Breast epithelium (tissue), 4 donors: ENCODE results near the gene RPA1. TPM values are rescaled to one million over a fixed set of nuclear protein-coding genes. Genes with fewer than 3 reads are reported as not detected.

Experiments
- DNase-seq, 2 donors: peaks; one replicate each; pipeline ENCODE4 v3.0.0-alpha.2; 2019; ENCODE audit warnings: low spot score in 2 of 2
- H3K27ac ChIP-seq, 2 donors: fragments of 200-600 bp; sonication (generic) in 1 of 2; one replicate each; pipeline ENCODE4 v1.5.1; 2016 to 2019; ENCODE audit warnings: mild to moderate bottlenecking in 1 of 2
- H3K27me3 ChIP-seq, 2 donors: fragments of 200-600 bp; sonication (generic) in 1 of 2; one replicate each; pipeline versions ENCODE4 v1.5.1 to v1.6.0; 2017 to 2019; ENCODE audit warnings: control low read depth in 1 of 2, mild to moderate bottlenecking in 1 of 2
- H3K36me3 ChIP-seq: fragments of 200-600 bp; one replicate; pipeline ENCODE4 v1.5.1; 2019
- H3K4me1 ChIP-seq, 2 donors: fragments of 200-600 bp; sonication (generic); one replicate each; pipeline ENCODE4 v1.5.1; 2016 to 2019; ENCODE audit warnings: control low read depth in 1 of 2
- H3K4me3 ChIP-seq, 3 donors: fragments of 200-600 bp; sonication (generic); 1 replicate in 2 of 3; 2 replicates in 1 of 3; pipeline ENCODE4 v1.5.1; 2016 to 2019; ENCODE audit warnings: mild to moderate bottlenecking in 3 of 3, moderate library complexity in 2 of 3
- H3K9me3 ChIP-seq, 2 donors: fragments of 200-600 bp; sonication (generic) in 1 of 2; one replicate each; pipeline ENCODE4 v1.5.1; 2016 to 2019; ENCODE audit warnings: control low read depth in 1 of 2
- CTCF ChIP-seq, 3 donors: fragments of 450-650 bp; IDR thresholded peaks; one replicate each; pipeline ENCODE4 v1.5.1; 2016 to 2017; ENCODE audit warnings: antibody characterized with exemption in 3 of 3, mild to moderate bottlenecking in 3 of 3, moderate library complexity in 3 of 3
- POLR2A ChIP-seq: fragments of 450-650 bp; IDR thresholded peaks from one replicate; pipeline ENCODE4 v1.6.1; 2016; ENCODE audit warnings: antibody characterized with exemption, mild to moderate bottlenecking, moderate library complexity
- POLR2AphosphoS5 ChIP-seq, 3 donors: sonication (generic); formaldehyde crosslinking; IDR thresholded peaks; one replicate each; pipeline ENCODE4 v1.6.1; 2017; ENCODE audit warnings: antibody characterized with exemption in 3 of 3
- intact Hi-C: fragments of 100-400 bp; cut with DNase I; formaldehyde crosslinking; loops from one replicate; pipeline ENCODE4 v1.15.1; 2023; ENCODE audit warnings: low total_unique reads
- total RNA-seq, 3 donors: library from RNA; depleted of rRNA; stranded (reverse); fragments of >200 nt; gene quantifications; one replicate each; pipeline ENCODE4 v1.1.0, GENCODE V29; 2016

RPA1 gene
- total RNA-seq, 3 donors from 2014 or later: 34.7 to 40.6 (median 34.7) TPM

GRCh38 chr17:1909985-1910384 is 80.2 kb downstream of the RPA1 start:
- no peak for DNase-seq
- Histone ChIP-seq H3K4me3 (no peak overlapping the region), H3K4me1 (peaks cover 0 to 8% of the 10 kb centered on the region in 2 donors), H3K36me3 (no peaks in the 10 kb centered on the region), H3K9me3 (no peaks in the 10 kb centered on the region), H3K27me3 (peaks cover 0 to 27% of the 10 kb centered on the region in 2 donors), H3K27ac (no peak overlapping the region)
- TF ChIP-seq POLR2A (no peak), POLR2AphosphoS5 (IDR thresholded peaks at IDR 0.05) (no peak), CTCF (IDR thresholded peaks at IDR 0.05) (no peak)
- intact Hi-C loops: loop anchor here (10.0 kb wide), 1 partner anchor 115 kb away; the partner anchor contains the start of gene RTN4RL1

GRCh38 chr17:1912146-1912545 is 82.3 kb downstream of the RPA1 start:
- no peaks in the 10 kb centered on the region for H3K9me3 ChIP-seq
- intact Hi-C loops: loop anchor here (10.0 kb wide), 1 partner anchor 113 kb away; the partner anchor contains the start of gene RTN4RL1
- no peak overlapping the region for H3K27ac ChIP-seq
- no peak for TF ChIP-seq CTCF (IDR thresholded peaks at IDR 0.05)
- no peak for TF ChIP-seq POLR2AphosphoS5 (IDR thresholded peaks at IDR 0.05)
- TF ChIP-seq POLR2A: no peak
- H3K27me3 ChIP-seq: peaks cover 0 to 20% of the 10 kb centered on the region in 2 donors
- H3K4me1 ChIP-seq: peaks cover 0 to 8% of the 10 kb centered on the region in 2 donors
- DNase-seq: no peak
- no peak overlapping the region for H3K4me3 ChIP-seq
- H3K36me3 ChIP-seq: no peaks in the 10 kb centered on the region

GRCh38 chr17:1913702-1914101 is 83.9 kb downstream of the RPA1 start:
- no peak for TF ChIP-seq CTCF (IDR thresholded peaks at IDR 0.05)
- TF ChIP-seq POLR2A: no peak
- no peak for TF ChIP-seq POLR2AphosphoS5 (IDR thresholded peaks at IDR 0.05)
- Histone ChIP-seq H3K9me3 (no peaks in the 10 kb centered on the region), H3K4me3 (no peak overlapping the region), H3K36me3 (no peaks in the 10 kb centered on the region), H3K4me1 (no peaks in the 10 kb centered on the region), H3K27ac (no peak overlapping the region), H3K27me3 (peaks cover 0 to 10% of the 10 kb centered on the region in 2 donors)
- DNase-seq: no peak
- intact Hi-C loops: loop anchor here (10.0 kb wide), 1 partner anchor 111 kb away; the partner anchor contains the start of gene RTN4RL1

GRCh38 chr17:1914661-1915083 is 84.9 kb downstream of the RPA1 start:
- Histone ChIP-seq H3K27me3 (peaks cover 0 to 10% of the 10 kb centered on the region in 2 donors), H3K4me1 (no peaks in the 10 kb centered on the region), H3K27ac (no peak overlapping the region), H3K9me3 (no peaks in the 10 kb centered on the region), H3K36me3 (no peaks in the 10 kb centered on the region), H3K4me3 (no peak overlapping the region)
- DNase-seq: no peak
- intact Hi-C loops: loop anchor here (10.0 kb wide), 1 partner anchor 110 kb away; the partner anchor contains the start of gene RTN4RL1
- TF ChIP-seq CTCF (IDR thresholded peaks at IDR 0.05) (no peak), POLR2AphosphoS5 (IDR thresholded peaks at IDR 0.05) (no peak), POLR2A (no peak)

- intact Hi-C loops: loop anchor here (10.0 kb wide), 1 partner anchor 109 kb away; the partner anchor contains the start of gene RTN4RL1
- no peak overlapping the region for H3K27ac ChIP-seq
- H3K4me3 ChIP-seq: no peak overlapping the region
- no peaks in the 10 kb centered on the region for H3K36me3 ChIP-seq
- peaks cover 0 to 10% of the 10 kb centered on the region in 2 donors for H3K27me3 ChIP-seq
- H3K9me3 ChIP-seq: no peaks in the 10 kb centered on the region
- TF ChIP-seq CTCF (IDR thresholded peaks at IDR 0.05): no peak
- TF ChIP-seq POLR2A: no peak
- no peak for TF ChIP-seq POLR2AphosphoS5 (IDR thresholded peaks at IDR 0.05)
- DNase-seq: no peak
- H3K4me1 ChIP-seq: no peaks in the 10 kb centered on the region
Measured at GRCh38 chr17:1915889-1916288, 86.1 kb downstream of the RPA1 start.
